ENCODE measurements around the gene XYLT1.

DNA sequence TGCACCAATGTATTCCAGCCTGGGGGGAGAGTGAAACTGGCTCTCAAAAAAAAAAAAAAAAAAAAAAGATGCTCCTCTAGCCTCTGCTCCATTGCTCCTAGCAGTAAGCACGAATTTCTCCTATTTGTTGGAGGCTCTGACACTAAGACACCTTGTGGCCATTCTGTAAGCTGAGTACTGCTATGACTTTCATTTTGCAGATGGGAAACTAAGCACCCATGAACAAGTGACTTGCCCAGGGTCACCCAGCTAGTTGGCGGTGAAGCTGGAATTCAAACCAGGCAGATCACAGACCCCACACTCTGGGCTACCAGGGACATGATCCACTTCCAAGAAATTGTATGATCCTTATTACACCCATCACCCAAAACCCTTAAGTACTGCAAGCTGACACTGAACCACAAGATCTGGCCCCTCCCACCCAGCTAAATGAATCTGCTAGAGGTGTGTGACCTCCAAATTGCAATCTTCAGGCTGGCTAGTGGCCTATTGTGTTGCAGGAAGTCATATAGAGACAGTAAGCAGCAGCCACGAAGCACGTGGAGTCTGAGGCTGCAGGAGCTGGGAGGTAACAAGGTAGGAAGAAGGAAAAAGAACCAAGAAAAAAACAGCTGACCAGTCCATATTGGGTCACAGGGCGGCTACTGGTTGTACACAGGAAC, 209.4 kb downstream of the XYLT1 start:
- TF ChIP-seq CTCF (IDR thresholded peaks at IDR 0.05) (no peak), POLR2A (IDR thresholded peaks at IDR 0.05) (no peak)
